ENCODE results near the gene CARD11.

CARD11 gene

GRCh38 chr7:2905500-2905899, 138.2 kb downstream of the CARD11 start:
- no peak for DNase-seq (ENCODE audit: low spot score)

- DNase-seq (ENCODE audit: low spot score) = no peak
Measured at GRCh38 chr7:2905027-2905426, 138.6 kb downstream of the CARD11 start.

GRCh38 chr7:2904202-2904601, 139.5 kb downstream of the CARD11 start:
- DNase-seq (ENCODE audit: low spot score) = no peak

- DNase-seq (ENCODE audit: low spot score) = no peak
Measured at GRCh38 chr7:2903682-2904162, 139.9 kb downstream of the CARD11 start.

GRCh38 chr7:2897023-2897422, 146.6 kb downstream of the CARD11 start:
- DNase-seq (ENCODE audit: low spot score) = no peak

GRCh38 chr7:2896131-2896530, 147.5 kb downstream of the CARD11 start:
- DNase-seq (ENCODE audit: low spot score) = no peak

GRCh38 chr7:2894118-2894940, 149.3 kb downstream of the CARD11 start:
- no peak for DNase-seq (ENCODE audit: low spot score)

- no peak for DNase-seq (ENCODE audit: low spot score)
Measured at GRCh38 chr7:2893411-2893861, 150.2 kb downstream of the CARD11 start.

GRCh38 chr7:2892549-2892948, 151.1 kb downstream of the CARD11 start:
- DNase-seq (ENCODE audit: low spot score) = no peak

- DNase-seq (ENCODE audit: low spot score) = no peak
Measured at GRCh38 chr7:2887816-2888215, 155.9 kb downstream of the CARD11 start.

GRCh38 chr7:2886900-2887299, 156.8 kb downstream of the CARD11 start:
- peak; percentile 80 for DNase-seq (ENCODE audit: low spot score)

GRCh38 chr7:2886391-2886790, 157.3 kb downstream of the CARD11 start:
- no peak for DNase-seq (ENCODE audit: low spot score)

GRCh38 chr7:2884161-2884560, 159.5 kb downstream of the CARD11 start:
- no peak for DNase-seq (ENCODE audit: low spot score)

GRCh38 chr7:2883101-2883500, 160.6 kb downstream of the CARD11 start:
- DNase-seq (ENCODE audit: low spot score) = no peak

GRCh38 chr7:2882111-2882510, 161.6 kb downstream of the CARD11 start:
- no peak for DNase-seq (ENCODE audit: low spot score)

- DNase-seq (ENCODE audit: low spot score) = no peak
Measured at GRCh38 chr7:2880874-2881533, 162.7 kb downstream of the CARD11 start.

- DNase-seq (ENCODE audit: low spot score) = no peak
Measured at GRCh38 chr7:2880051-2880450, 163.6 kb downstream of the CARD11 start.

GRCh38 chr7:2879354-2879753, 164.3 kb downstream of the CARD11 start:
- no peak for DNase-seq (ENCODE audit: low spot score)

- DNase-seq (ENCODE audit: low spot score) = no peak
Measured at GRCh38 chr7:2878306-2878705, 165.4 kb downstream of the CARD11 start.

- DNase-seq (ENCODE audit: low spot score) = peak; percentile 86
Measured at GRCh38 chr7:2876031-2876731, 167.5 kb downstream of the CARD11 start.

GRCh38 chr7:2873686-2874551, 169.7 kb downstream of the CARD11 start:
- peak; percentile 70 for DNase-seq (ENCODE audit: low spot score)

- no peak for DNase-seq (ENCODE audit: low spot score)
Measured at GRCh38 chr7:2873146-2873545, 170.5 kb downstream of the CARD11 start.

All from AG20443 (cell line).